GM19099 (cell line): ENCODE results near the gene IL33.

ENCODE experiments used
- POLR2A ChIP-seq: IDR thresholded peaks from 3 replicates; pipeline ENCODE4 v1.6.1; 2011; ENCODE audit warnings: low read depth; ENCODE audit not compliant: insufficient read length; ENCODE audit errors: extremely low read depth

Gene IL33

GRCh38 chr9:6215562-6215961 is at the start of gene IL33:
Gene IL33, plus strand, starts transcription at chr9:6215807. Its CDS starts 25,888 bp downstream, at chr9:6241695.
- no peak for TF ChIP-seq POLR2A

DNA sequence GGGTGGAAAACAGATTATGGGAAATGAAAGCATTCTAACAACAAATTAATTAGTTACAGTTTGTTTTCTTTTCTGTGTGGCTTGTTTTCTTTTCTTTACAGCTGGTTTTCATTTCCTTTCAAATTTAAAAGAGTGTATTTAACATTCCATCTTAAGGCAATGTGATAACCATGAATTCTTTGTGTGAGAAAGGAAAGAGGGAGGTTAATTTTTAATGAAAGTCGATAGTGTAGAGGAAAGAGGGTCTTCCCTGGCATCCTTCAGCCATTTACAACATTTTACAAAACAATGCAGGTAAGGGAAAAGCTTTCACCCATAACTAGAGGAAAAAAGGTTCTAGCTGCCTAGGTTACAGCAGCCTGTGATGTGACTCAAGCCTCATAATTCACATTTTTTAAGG is 43.9 kb upstream of the IL33 start:
- TF ChIP-seq POLR2A = no peak

DNA sequence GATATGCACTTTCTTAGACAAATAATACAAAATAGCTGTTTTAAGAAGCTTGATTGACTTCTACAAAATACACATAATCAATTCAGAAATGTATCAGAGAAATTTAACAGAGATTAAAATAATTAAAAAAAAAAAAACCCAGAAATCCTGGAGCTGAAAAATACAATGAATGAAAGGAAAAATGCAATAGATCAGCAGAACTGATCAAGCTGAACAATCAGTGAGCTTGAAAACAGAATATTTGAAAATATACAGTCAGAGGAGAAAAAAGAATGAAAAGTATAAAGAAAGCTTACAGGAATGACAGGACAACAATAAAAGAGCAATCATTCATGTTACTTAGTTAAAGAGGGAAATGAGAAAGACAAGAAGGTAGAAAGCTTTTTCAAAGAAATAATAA is 41.7 kb upstream of the IL33 start:
- TF ChIP-seq POLR2A = no peak

GRCh38 chr9:6183227-6183551 is 32.4 kb upstream of the IL33 start:
- no peak for TF ChIP-seq POLR2A

- TF ChIP-seq POLR2A = no peak
Observed at GRCh38 chr9:6183627-6184026, 32.0 kb upstream of the IL33 start.

DNA sequence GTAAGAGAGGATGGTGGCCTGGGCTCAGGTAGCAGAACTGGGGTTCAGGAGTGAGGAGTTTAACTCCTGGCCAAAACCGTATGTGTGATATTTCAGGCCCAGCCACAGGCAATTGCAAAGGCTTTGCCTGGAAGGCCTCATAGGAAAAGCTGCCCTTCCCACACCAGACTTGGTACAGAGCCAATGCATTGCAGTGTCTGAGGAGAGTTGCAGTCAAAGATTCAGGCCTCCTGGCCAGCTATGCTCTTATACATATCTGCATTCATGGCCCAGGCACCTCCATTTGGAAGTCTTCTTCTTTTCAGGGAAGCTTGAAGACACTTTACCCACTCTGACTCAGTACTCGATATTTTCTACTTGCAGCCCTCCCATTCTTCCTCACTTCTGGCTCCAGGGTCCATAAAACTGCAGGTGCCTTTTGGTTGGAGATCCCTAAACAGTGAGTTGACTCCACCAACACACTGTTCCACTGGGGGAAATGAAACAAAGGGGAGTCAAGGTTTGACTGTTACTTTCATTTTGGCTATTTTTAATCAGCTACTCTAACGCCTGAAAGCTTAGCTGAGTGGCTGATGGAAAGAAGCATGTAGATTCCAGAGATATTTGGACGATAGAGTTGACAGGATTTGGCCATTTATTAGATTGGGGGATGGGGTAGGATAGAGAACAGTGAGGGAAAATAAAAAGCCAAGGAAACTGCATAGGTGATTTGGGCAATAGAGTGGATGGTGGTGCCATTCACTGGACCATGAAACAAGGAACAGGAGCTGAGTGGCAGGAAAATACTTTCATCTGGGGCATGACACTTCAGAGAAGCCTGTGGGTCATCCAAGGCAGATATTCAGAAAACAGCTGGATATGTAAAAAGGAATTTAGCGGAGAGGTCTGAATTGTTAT is 30.6 kb upstream of the IL33 start:
- TF ChIP-seq POLR2A = no peak

- TF ChIP-seq POLR2A = no peak
Observed at GRCh38 chr9:6186691-6187090, 28.9 kb upstream of the IL33 start.

DNA sequence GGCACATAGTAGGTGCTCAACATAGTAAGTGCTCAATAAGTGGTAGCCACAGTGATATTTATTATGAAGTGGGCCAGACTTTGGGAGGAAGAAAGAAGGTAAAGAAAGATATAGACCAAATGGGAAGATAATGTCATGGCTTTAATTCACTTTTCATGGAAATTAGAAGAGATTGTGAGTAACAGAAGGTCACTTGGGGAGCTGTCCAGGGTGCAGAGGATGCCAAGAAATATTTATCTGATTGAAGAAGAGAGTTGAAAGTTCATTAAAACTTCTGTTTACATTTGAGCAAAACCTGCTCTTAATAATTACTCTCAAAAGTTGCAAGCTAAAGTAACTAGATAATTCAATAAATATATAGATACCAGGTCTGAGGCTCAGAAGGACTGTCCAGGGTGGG is 28.3 kb upstream of the IL33 start:
- TF ChIP-seq POLR2A = no peak

- TF ChIP-seq POLR2A = no peak
Observed at GRCh38 chr9:6188466-6188865, 27.1 kb upstream of the IL33 start.

GRCh38 chr9:6188906-6189305 is 26.7 kb upstream of the IL33 start:
- no peak for TF ChIP-seq POLR2A

DNA sequence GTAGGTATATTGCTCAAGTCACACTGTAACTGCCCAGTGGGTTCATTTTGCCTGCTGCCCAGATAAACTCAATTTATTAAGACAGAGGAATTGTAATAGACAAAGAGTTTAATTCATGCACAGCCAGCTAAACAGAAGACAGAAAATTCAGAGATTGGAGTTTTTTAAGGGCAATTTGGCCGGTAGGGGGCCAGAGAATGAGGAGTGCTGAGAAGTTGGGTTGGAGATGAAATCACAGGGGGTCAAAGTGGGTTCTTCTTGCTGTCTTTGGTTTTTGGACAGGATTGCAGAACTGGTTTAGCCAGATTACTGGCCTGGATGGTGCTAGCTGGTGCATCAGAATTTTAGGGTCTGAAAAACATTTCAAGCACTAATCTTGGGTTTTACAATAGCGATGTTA is 20.7 kb upstream of the IL33 start:
- TF ChIP-seq POLR2A = no peak

DNA sequence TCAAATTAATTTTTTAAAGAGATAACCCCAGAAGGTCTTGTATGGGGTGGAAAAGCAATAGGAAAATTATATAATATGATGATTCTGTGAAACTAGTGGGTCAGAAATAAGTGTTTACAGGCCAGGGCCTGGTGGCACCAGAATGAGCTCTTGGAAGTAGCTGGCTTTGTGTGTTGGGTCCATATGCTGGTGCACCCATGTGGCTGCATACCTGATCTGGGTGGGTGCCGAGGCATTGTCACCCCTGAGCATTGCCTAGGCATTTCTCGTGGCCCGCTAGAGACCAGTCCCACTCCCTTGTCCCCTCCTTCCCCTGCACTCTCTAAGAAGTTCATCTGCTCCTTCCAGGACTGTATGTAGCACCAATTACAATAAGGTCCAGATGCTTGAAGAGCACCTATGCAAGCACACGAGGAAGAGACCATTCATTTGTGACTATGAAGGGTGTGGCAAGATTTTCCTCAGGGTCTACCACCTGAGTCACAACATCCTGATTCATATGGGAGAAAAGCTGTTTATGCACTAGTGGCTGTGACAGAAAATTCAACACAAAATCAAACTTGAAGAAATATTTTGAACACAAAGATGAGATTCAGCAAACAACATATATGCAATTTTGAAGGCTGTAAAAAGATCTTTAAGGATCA is 19.8 kb upstream of the IL33 start:
- TF ChIP-seq POLR2A = no peak

DNA sequence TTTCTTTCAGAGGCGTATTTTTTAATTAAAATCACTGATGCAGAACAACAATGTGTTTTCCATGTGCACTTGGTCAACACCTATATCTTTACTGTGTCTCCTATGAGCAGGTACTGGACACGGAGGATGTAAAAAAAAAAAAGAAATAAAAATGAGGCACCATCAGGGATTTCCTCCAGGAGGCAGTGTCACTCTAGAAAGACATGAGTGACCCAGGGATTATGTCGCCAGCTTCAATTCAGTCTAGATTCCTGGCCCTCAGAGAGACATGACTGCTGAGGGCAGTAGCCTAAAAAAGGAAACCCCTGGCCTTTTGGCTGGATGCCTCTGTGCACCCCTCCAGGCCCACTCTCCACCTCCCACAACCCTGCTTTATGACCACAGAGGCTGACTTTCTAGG is 18.3 kb upstream of the IL33 start:
- TF ChIP-seq POLR2A = no peak

DNA sequence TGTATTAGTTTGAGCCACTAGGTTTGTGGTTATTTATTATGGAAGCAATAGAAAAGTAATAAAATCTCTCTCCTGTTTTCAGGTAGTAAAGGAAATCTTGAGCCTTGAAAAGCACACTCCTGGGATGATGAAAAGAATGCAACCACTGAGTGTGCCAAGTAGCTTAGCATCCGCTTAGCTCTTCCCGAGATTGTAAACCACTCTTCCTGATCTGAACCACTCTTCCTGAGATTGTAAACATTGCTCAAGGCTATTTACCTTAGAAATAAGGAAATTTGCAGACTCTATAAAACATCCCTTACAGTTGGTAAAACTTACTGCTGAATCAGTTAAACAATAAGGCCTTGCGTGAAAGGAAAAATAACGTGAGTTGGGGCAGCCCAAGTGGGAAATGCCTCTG is 17.4 kb upstream of the IL33 start:
- TF ChIP-seq POLR2A = no peak

DNA sequence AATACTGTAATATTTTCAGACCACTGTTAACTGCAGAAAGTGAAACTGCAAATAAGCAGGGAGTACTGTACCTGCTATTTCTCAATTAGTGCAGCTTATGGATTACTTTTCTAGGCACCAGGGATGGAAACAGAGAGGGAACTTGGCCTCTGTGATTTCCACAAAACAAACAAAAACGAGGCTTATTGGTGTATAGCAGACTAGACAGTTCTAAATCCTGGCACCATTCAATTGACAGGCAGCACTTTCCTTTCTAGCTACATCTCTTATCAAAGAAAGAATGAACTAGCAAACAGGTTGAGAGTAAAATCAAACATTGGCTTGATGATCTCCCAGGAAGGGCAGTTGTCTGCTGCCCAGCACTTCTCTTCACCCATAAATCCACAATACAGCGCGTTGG is 16.0 kb upstream of the IL33 start:
- TF ChIP-seq POLR2A = no peak

DNA sequence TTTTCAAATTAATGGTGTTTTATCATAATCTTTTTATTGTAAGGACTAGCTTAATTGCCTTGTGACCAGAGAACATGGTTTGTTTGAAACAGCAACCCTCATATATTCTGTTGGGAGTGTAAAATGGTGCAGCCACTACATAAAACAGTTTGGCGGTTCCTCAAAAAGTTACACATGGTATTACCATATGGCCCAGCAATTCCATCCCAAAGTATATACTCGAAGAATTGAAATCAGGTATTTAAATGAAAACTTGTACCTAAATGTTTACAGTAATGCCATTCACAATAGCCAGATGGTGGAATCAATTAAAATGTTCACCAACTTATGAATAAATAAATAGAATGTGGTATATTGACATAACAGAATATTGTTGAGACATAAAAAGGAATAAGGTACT is 14.8 kb upstream of the IL33 start:
- no peak for TF ChIP-seq POLR2A
